Activated naive CD8-positive, alpha-beta T cell (primary cell): ENCODE results near the gene HOXC10.

Source experiments
- H3K27ac Mint-ChIP-seq: one replicate; pipeline ENCODE4 v1.8.0; 2021; ENCODE audit warnings: mixed read lengths
- H3K27me3 Mint-ChIP-seq: one replicate; pipeline ENCODE4 v1.8.0; 2021; ENCODE audit warnings: mixed read lengths
- H3K36me3 Mint-ChIP-seq: one replicate; pipeline ENCODE4 v1.8.0; 2021; ENCODE audit warnings: mixed read lengths
- H3K4me1 Mint-ChIP-seq: one replicate; pipeline ENCODE4 v1.8.0; 2021; ENCODE audit warnings: low read depth, mixed read lengths
- H3K4me3 Mint-ChIP-seq: one replicate; pipeline ENCODE4 v1.8.0; 2021; ENCODE audit warnings: mild to moderate bottlenecking, mixed read lengths
- H3K9me3 Mint-ChIP-seq: one replicate; pipeline ENCODE4 v1.8.0; 2021; ENCODE audit warnings: low read depth, mixed read lengths

HOXC10 gene

DNA sequence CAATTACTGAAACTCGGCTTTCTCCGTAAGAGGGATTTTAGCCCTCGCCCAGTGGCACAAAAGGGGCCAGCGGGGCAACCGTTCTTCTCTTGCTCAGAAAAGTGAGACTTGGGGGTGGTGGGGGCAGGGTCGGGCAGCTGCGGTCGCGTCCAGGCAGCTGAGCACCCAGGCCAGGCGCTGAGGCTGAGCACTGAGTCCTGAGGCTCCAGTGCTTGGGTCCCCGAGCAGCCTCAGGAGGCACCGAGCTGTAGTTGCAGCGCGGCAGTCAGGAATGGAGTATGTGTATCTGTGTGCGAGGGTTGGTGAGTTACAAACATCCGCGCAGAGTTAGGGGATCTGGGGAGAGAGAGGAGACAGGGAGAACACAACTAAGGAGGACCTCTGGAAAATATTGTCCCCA, 39.2 kb downstream of the HOXC10 start:
- H3K27me3 Mint-ChIP-seq: peaks cover 39% of the 10 kb centered on the region
- no peak overlapping the region for H3K27ac Mint-ChIP-seq
- H3K4me1 Mint-ChIP-seq: peaks cover 14% of the 10 kb centered on the region
- H3K4me3 Mint-ChIP-seq: no peak overlapping the region
- no peaks in the 10 kb centered on the region for H3K36me3 Mint-ChIP-seq
- no peaks in the 10 kb centered on the region for H3K9me3 Mint-ChIP-seq

DNA sequence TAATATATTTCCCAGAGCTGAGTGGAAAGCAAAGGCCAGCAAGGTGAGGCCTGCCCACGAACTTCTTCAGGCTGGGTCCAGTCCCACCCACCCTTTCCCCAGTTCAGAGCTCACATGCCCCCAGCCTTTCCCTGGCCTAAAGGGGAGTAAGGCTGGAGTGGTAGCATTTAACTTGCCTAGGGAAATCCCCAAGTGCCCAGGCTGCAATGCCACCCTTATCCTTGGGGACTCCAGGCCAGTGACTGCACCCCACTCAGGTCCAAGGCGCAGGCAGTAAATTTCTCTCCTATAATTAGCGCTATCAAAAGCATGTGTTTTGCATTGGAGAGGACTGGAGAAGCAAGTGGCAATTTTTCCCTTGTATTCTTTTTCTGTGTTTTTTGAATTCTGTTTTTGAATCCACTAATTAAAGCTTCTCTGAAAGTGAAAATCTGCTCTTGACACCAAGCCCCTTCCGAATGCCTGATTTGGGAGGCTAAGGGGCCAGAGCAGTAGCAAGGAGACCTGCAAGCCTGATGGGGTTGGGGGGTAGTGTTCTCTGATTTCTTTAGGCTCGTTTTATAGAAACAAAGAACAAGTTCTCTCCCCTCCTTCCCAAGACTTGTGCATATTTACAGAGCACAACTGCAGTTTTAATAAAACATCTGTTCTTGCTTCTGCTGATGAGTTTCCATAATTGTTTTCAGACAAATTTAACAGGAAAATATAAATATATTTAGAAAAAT, 39.8 kb downstream of the HOXC10 start:
- Mint-ChIP-seq H3K4me1 (peaks cover 18% of the 10 kb centered on the region), H3K4me3 (no peak overlapping the region), H3K27ac (no peak overlapping the region), H3K36me3 (no peaks in the 10 kb centered on the region), H3K27me3 (peaks cover 43% of the 10 kb centered on the region), H3K9me3 (no peaks in the 10 kb centered on the region)

DNA sequence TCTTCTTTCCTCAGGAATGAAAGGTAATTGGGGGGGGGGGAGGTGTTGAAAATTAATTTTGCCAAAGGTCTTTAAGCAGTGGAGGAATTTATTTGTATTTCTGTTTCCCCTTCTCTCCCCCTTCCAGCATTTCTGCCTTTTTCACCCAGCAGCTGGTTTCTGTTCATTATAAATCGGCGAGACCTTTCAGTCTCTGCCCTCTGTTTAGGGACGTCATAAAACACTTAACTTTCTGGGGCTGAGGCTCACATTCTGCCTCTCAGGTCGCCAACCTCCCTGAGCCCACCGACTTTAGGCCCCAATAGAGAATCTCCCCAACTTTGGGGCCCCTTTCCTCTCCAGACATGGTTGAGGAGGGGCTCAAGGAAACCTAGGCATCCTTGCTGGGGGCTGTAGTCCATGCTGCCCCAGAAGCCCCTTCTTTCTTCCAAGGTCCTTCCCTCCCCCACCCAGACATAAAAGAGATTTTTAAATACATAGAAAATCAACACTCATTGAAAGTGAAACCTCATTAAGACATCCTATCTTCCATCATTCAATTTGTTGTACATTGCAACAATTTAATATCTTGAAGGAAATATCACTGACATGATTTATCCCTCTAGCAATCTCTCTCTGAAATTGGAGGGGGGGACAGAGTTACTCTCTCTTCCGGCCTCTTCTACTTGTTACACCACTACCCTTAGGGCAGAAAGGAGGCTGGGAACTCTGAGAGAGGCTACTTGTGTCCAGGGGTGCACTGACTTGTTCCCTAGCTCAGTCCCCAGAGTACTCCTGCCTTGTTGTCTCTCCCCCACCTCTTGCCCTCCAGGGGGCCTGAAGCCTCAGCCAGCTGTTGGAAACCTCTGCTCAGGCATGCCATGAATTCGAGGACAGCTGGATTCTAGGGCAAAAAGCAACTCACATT, 40.8 kb downstream of the HOXC10 start:
- peaks cover 46% of the 10 kb centered on the region for H3K27me3 Mint-ChIP-seq
- no peaks in the 10 kb centered on the region for H3K9me3 Mint-ChIP-seq
- peaks cover 20% of the 10 kb centered on the region for H3K4me1 Mint-ChIP-seq
- no peaks in the 10 kb centered on the region for H3K36me3 Mint-ChIP-seq
- H3K27ac Mint-ChIP-seq: no peak overlapping the region
- no peak overlapping the region for H3K4me3 Mint-ChIP-seq

DNA sequence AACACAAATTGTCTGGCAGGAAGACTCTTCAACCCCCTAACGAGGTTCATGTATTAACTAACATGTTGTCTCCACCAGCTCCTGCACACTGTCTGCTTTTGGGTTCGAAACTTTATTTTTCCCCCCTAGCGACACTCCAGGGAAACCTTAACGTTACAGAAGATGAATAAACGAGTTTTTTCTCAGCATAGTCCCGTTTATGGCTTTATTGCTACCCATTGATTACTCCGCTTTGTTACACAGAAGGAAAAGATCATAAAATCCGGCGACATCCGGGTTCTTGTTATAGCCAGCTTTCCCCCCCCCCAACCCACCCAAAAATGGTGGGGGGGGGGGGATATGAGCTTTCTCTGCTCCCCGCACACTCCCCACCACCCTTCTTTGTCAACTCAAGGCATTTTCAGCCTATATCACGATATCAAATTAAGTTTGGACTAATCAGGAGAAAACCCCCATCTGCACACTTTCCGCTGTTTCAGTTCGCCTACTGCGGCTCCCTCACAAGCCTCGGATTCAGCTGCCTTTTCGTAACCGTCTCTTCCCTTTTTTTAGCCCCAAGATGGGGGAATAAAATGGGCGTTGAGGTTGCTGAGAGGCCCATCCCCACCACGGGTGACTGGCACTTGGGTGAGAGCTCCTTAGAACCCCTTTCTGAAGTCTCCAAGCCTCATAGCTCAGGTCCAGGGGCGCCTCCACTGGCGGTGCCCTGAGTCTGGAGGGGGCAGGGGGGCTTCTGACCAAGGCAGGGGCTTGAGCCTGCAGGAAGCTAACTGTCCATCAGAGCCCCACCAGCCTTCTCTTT, 41.9 kb downstream of the HOXC10 start:
- no peaks in the 10 kb centered on the region for H3K36me3 Mint-ChIP-seq
- H3K4me3 Mint-ChIP-seq: peak overlapping the region; percentile 57
- H3K27me3 Mint-ChIP-seq: peaks cover 42% of the 10 kb centered on the region
- H3K9me3 Mint-ChIP-seq: no peaks in the 10 kb centered on the region
- H3K4me1 Mint-ChIP-seq: peaks cover 20% of the 10 kb centered on the region
- H3K27ac Mint-ChIP-seq: no peak overlapping the region

DNA sequence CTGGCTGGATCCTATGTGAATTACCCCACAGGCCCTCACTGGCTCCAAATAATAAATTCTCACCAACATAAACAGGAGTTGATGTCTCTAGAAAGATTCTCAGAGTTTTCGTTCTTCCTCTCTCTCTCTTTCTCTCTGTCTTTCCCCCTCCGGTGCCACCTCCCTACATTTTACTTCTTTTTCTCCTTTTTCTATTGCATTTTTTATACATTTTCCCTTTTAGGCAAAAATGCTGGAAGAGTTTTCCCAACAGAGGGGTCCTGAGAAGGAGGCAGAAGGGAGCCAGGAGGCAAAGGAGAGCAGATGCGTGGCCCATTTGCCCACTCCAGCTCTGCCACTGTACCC, 42.5 kb downstream of the HOXC10 start:
- Mint-ChIP-seq H3K27ac (no peak overlapping the region), H3K4me1 (peaks cover 25% of the 10 kb centered on the region), H3K27me3 (peaks cover 44% of the 10 kb centered on the region), H3K4me3 (no peak overlapping the region), H3K36me3 (no peaks in the 10 kb centered on the region), H3K9me3 (no peaks in the 10 kb centered on the region)

DNA sequence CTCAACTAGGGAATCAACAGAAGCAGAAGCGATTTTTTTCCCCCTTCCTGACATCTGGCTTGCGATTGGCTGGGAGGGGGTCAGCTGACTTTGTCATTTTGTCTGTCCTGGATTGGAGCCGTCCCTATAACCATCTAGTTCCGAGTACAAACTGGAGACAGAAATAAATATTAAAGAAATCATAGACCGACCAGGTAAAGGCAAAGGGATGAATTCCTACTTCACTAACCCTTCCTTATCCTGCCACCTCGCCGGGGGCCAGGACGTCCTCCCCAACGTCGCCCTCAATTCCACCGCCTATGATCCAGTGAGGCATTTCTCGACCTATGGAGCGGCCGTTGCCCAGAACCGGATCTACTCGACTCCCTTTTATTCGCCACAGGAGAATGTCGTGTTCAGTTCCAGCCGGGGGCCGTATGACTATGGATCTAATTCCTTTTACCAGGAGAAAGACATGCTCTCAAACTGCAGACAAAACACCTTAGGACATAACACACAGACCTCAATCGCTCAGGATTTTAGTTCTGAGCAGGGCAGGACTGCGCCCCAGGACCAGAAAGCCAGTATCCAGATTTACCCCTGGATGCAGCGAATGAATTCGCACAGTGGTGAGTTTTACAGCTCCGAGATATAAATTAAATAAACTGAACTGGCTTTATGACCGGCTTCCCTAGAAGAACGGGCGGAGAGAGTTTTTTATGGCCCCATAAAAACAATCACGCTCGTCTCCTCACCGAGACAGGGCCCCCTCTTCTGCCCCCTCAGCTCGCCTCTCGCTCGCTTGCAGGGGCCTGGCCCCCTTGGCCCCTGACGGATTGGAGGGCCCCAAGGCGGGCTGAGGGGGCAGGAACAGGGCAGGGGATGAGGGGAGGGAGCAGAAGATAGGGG, 43.6 kb downstream of the HOXC10 start, which contains the start of gene HOXC6:
Gene HOXC6, plus strand, starts transcription at position 127 of the 888 bp plus-strand sequence. Its CDS starts 82 bp downstream, at position 209.
- Mint-ChIP-seq H3K27ac (no peak within 1 kb of the TSS), H3K27me3 (peaks cover 43% of the 10 kb centered on the region), H3K9me3 (no peaks in the 10 kb centered on the region), H3K4me1 (peaks cover 36% of the 10 kb centered on the region), H3K4me3 (peak within 1 kb of the TSS; percentile 37), H3K36me3 (no peaks in the 10 kb centered on the region)

DNA sequence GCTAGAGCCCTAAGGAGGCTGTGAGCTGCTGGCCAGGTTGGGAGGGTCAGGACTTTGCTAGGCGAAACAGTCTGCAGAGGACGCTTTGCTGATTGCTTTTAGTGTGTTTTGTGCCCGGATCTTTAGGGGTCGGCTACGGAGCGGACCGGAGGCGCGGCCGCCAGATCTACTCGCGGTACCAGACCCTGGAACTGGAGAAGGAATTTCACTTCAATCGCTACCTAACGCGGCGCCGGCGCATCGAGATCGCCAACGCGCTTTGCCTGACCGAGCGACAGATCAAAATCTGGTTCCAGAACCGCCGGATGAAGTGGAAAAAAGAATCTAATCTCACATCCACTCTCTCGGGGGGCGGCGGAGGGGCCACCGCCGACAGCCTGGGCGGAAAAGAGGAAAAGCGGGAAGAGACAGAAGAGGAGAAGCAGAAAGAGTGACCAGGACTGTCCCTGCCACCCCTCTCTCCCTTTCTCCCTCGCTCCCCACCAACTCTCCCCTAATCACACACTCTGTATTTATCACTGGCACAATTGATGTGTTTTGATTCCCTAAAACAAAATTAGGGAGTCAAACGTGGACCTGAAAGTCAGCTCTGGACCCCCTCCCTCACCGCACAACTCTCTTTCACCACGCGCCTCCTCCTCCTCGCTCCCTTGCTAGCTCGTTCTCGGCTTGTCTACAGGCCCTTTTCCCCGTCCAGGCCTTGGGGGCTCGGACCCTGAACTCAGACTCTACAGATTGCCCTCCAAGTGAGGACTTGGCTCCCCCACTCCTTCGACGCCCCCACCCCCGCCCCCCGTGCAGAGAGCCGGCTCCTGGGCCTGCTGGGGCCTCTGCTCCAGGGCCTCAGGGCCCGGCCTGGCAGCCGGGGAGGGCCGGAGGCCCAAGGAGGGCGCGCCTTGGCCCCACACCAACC, 44.8 kb downstream of the HOXC10 start:
- Mint-ChIP-seq H3K27me3 (peaks cover 44% of the 10 kb centered on the region), H3K36me3 (no peaks in the 10 kb centered on the region), H3K27ac (no peak overlapping the region), H3K4me1 (peaks cover 39% of the 10 kb centered on the region), H3K4me3 (peak overlapping the region; percentile 20), H3K9me3 (no peaks in the 10 kb centered on the region)

DNA sequence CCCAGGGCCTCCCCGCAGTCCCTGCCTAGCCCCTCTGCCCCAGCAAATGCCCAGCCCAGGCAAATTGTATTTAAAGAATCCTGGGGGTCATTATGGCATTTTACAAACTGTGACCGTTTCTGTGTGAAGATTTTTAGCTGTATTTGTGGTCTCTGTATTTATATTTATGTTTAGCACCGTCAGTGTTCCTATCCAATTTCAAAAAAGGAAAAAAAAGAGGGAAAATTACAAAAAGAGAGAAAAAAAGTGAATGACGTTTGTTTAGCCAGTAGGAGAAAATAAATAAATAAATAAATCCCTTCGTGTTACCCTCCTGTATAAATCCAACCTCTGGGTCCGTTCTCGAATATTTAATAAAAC, 45.5 kb downstream of the HOXC10 start:
- peaks cover 42% of the 10 kb centered on the region for H3K4me1 Mint-ChIP-seq
- H3K27ac Mint-ChIP-seq: no peak overlapping the region
- H3K36me3 Mint-ChIP-seq: no peaks in the 10 kb centered on the region
- no peak overlapping the region for H3K4me3 Mint-ChIP-seq
- peaks cover 48% of the 10 kb centered on the region for H3K27me3 Mint-ChIP-seq
- no peaks in the 10 kb centered on the region for H3K9me3 Mint-ChIP-seq

DNA sequence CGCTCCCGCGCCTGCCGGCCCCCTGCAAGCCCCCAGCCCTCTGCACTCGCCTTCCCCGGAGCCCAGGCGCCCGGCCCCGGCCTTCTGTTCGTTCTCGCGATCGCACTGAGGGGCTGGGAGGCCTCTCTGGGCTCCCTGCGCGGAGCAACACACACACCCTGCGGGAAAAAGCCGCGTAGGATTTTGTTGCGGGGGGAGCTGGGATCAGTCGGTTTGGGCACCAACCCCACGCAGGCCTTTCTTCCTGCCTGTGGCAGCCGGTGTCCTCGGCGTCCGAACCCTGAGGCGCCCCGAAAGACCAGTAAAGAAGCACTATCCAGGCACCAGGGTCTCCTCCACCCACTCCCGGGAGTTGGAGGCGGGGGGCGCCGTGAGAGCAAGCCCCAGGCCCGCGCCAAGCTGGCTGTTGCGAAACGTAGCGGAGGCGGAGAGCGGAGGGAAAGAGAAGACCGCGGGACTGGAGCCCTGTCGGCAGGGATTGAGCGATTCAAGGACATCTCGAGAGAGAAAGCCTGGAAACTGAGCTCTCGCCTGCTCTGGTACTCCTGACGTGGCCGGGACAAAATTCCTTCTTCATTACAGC, 46.0 kb downstream of the HOXC10 start:
- no peaks in the 10 kb centered on the region for H3K9me3 Mint-ChIP-seq
- H3K4me3 Mint-ChIP-seq: no peak overlapping the region
- peaks cover 40% of the 10 kb centered on the region for H3K4me1 Mint-ChIP-seq
- H3K36me3 Mint-ChIP-seq: no peaks in the 10 kb centered on the region
- H3K27ac Mint-ChIP-seq: no peak overlapping the region
- H3K27me3 Mint-ChIP-seq: peaks cover 50% of the 10 kb centered on the region

DNA sequence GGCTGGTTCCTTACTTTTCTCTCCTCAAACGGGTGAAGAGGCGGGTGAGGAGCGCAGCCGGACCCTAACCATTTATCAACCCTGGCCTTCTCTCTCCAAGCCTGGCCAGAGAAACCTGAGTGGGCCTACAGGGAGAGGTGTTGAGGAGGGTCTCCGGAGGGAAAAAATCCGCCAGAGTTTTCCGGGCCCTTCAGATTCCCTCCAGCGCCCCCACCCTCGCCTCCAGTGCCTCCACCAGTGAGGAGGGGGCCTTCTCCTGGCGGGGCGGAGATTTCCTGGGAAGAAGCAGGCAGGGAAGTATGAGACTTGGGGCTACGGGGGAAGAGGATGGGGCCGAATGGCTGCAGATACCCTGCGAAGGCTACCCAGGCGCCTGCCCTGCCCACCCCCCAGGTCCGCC, 46.5 kb downstream of the HOXC10 start:
- peaks cover 50% of the 10 kb centered on the region for H3K27me3 Mint-ChIP-seq

DNA sequence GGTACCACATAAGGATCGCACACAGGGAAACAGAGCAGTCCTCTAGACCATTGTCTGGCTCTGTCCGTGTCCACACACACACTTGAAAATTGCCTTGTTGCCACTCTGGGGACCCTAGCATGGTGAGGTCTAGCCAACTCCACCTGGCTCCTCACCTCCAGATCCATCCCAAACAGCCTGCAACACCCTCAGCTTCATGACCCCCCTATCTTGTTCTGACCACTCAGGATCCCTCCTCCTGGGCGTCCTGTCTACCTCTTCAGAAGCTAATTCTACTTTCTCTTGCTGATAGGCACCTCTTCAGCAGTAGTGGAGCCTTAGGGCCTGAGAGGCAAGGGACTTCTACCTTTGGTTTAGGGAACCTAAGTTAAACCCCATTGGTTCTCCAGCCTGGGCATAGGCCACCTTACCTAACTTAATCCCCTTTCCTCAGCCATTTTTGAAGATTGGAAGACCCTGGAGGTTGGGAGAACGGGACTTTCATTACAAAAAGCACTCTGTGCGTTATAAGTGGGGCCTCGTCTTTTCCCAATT, 47.2 kb downstream of the HOXC10 start:
- peaks cover 35% of the 10 kb centered on the region for H3K4me1 Mint-ChIP-seq
- no peaks in the 10 kb centered on the region for H3K36me3 Mint-ChIP-seq
- no peak overlapping the region for H3K27ac Mint-ChIP-seq
- H3K27me3 Mint-ChIP-seq: peaks cover 44% of the 10 kb centered on the region
- no peaks in the 10 kb centered on the region for H3K9me3 Mint-ChIP-seq
- H3K4me3 Mint-ChIP-seq: peak overlapping the region; percentile 17

More for the DNA sequence above, 46.5 kb downstream of the HOXC10 start:
- H3K4me1 Mint-ChIP-seq: peaks cover 40% of the 10 kb centered on the region
- no peak overlapping the region for H3K27ac Mint-ChIP-seq
- H3K4me3 Mint-ChIP-seq: no peak overlapping the region
- no peaks in the 10 kb centered on the region for H3K9me3 Mint-ChIP-seq
- H3K36me3 Mint-ChIP-seq: no peaks in the 10 kb centered on the region

DNA sequence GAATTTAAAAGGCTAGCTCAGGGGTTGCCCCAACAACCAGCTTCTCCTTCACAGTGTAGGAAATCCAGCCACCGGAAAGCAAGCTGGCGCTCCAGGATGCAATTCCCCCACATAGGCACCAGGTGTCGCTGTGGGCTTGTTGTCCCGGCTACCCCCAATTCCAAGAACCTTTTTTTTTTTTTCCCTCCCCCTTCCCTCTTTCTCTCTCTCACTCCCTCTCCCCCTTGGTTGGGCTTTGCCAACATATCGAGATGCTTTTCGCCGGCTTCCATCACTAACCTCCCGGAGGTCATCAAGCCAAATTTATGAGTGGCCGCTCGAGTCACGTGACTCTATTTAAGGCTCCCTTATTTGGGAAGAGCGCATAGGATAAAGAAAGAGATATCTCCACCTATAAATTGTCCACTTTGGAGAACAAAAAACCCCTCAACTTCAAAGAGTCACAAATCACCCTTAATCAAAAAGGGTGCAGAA, 47.7 kb downstream of the HOXC10 start, which contains the start of gene HOXC5:
Gene HOXC5, plus strand, starts transcription at position 424 of the 474 bp plus-strand sequence. CDS start 73 bp downstream, outside the sequence.
- Mint-ChIP-seq H3K27me3 (peaks cover 43% of the 10 kb centered on the region), H3K4me3 (peak within 1 kb of the TSS; percentile 78), H3K27ac (no peak within 1 kb of the TSS), H3K9me3 (no peaks in the 10 kb centered on the region), H3K4me1 (peaks cover 35% of the 10 kb centered on the region), H3K36me3 (no peaks in the 10 kb centered on the region)
